SK-N-SH treated with all-trans-retinoic acid at 6 μM for 48 hours (cell line): ENCODE measurements around the gene BIN1.

ENCODE experiments used
- ATAC-seq: fragments of 200-7000 bp; cut with Tn5 transposase; 3 replicates; pipeline ENCODE4 v1.9.1; 2020; ENCODE audit warnings: mild to moderate bottlenecking, moderate library complexity
- ARNTL ChIP-seq: fragments of 450-650 bp; formaldehyde crosslinking; IDR thresholded peaks from 2 replicates; pipeline ENCODE4 v1.5.0; 2020; ENCODE audit warnings: low read depth, mild to moderate bottlenecking, moderate library complexity, borderline replicate concordance
- BACH2 ChIP-seq: fragments of 250-450 bp; sonication (Bioruptor Pico); IDR thresholded peaks from 2 replicates; pipeline ENCODE4 v1.9.0; 2021; ENCODE audit warnings: mild to moderate bottlenecking, borderline replicate concordance
- CSDC2 ChIP-seq: fragments of 250-450 bp; sonication (Bioruptor Pico); IDR thresholded peaks from 2 replicates; pipeline ENCODE4 v1.5.0; 2020; ENCODE audit warnings: mild to moderate bottlenecking, moderate library complexity
- OSR1 ChIP-seq: fragments of 250-450 bp; sonication (Bioruptor Pico); IDR thresholded peaks from 2 replicates; pipeline ENCODE4 v1.8.0; 2022; ENCODE audit warnings: moderate library complexity, mild to moderate bottlenecking, inconsistent platforms
- PPARA ChIP-seq: fragments of 250-450 bp; sonication (Bioruptor Pico); IDR thresholded peaks from 2 replicates; pipeline ENCODE4 v1.5.0; 2020; ENCODE audit warnings: mild to moderate bottlenecking, borderline replicate concordance
- RARB ChIP-seq: fragments of 250-450 bp; sonication (Bioruptor Pico); IDR thresholded peaks from 2 replicates; pipeline ENCODE4 v1.8.0; 2021; ENCODE audit warnings: mild to moderate bottlenecking, moderate library complexity
- SNAI2 ChIP-seq: fragments of 250-450 bp; sonication (Bioruptor Pico); IDR thresholded peaks from 2 replicates; pipeline ENCODE4 v1.5.0; 2020; ENCODE audit warnings: mild to moderate bottlenecking, moderate library complexity
- TCF4 ChIP-seq: fragments of 250-450 bp; sonication (Bioruptor Pico); IDR thresholded peaks from 2 replicates; pipeline ENCODE4 v1.8.0; 2021; ENCODE audit warnings: mild to moderate bottlenecking, moderate library complexity, borderline replicate concordance
- TOX ChIP-seq: fragments of 250-450 bp; sonication (Bioruptor Pico); IDR thresholded peaks from 2 replicates; pipeline ENCODE4 v1.8.0; 2021; ENCODE audit warnings: mild to moderate bottlenecking, moderate library complexity, borderline replicate concordance
- TSHZ2 ChIP-seq: fragments of 250-450 bp; sonication (Bioruptor Pico); IDR thresholded peaks from 2 replicates; pipeline ENCODE4 v1.5.0; 2020; ENCODE audit warnings: mild to moderate bottlenecking, moderate library complexity
- ZC3H10 ChIP-seq: fragments of 250-450 bp; sonication (Bioruptor Pico); IDR thresholded peaks from 2 replicates; pipeline ENCODE4 v1.5.1; 2021; ENCODE audit warnings: mild to moderate bottlenecking, moderate library complexity
- ZFP3 ChIP-seq: fragments of 250-450 bp; sonication (Bioruptor Pico); IDR thresholded peaks from 2 replicates; pipeline ENCODE4 v1.5.0; 2020; ENCODE audit warnings: mild to moderate bottlenecking, moderate library complexity
- ZNF565 ChIP-seq: fragments of 450-650 bp; formaldehyde crosslinking; conservative IDR thresholded peaks from 2 replicates; pipeline ENCODE4 v1.5.0; 2020; ENCODE audit warnings: low read depth, mild to moderate bottlenecking, moderate library complexity
- ZNF70 ChIP-seq: fragments of 450-650 bp; formaldehyde crosslinking; IDR thresholded peaks from 2 replicates; pipeline ENCODE4 v1.5.0; 2020; ENCODE audit warnings: mild to moderate bottlenecking, moderate library complexity
- ZNF8 ChIP-seq: fragments of 450-650 bp; formaldehyde crosslinking; IDR thresholded peaks from 2 replicates; pipeline ENCODE4 v1.5.0; 2020; ENCODE audit warnings: mild to moderate bottlenecking, moderate library complexity
- TF ChIP-seq, protein P1 (sequence below): fragments of 250-450 bp; sonication (Bioruptor Pico); IDR thresholded peaks from 2 replicates; pipeline ENCODE4 v1.5.1; 2020; ENCODE audit warnings: low read depth, mild to moderate bottlenecking, moderate library complexity
- TF ChIP-seq, protein P2 (sequence below): fragments of 250-450 bp; sonication (Bioruptor Pico); IDR thresholded peaks from 2 replicates; pipeline ENCODE4 v1.8.0; 2020; ENCODE audit warnings: mild to moderate bottlenecking, moderate library complexity, borderline replicate concordance
- TF ChIP-seq, protein P3 (sequence below): fragments of 250-450 bp; sonication (Bioruptor Pico); IDR thresholded peaks from 2 replicates; pipeline ENCODE4 v1.5.1; 2021; ENCODE audit warnings: mild to moderate bottlenecking, moderate library complexity
- TF ChIP-seq, protein P4 (sequence below): fragments of 250-450 bp; sonication (Bioruptor Pico); IDR thresholded peaks from 2 replicates; pipeline ENCODE4 v1.8.0; 2021; ENCODE audit warnings: low read depth, mild to moderate bottlenecking, moderate library complexity, borderline replicate concordance

The BIN1 gene

GRCh38 chr2:127054996-127055785 lies 51.8 kb downstream of the BIN1 start:
- TF ChIP-seq ZC3H10 (CRISPR knock-in tag) (no peak), CSDC2 (CRISPR knock-in tag) (no peak), ZNF70 (CRISPR knock-in tag) (no peak), ZFP3 (CRISPR knock-in tag) (no peak)
- TF ChIP-seq, protein P1, sequence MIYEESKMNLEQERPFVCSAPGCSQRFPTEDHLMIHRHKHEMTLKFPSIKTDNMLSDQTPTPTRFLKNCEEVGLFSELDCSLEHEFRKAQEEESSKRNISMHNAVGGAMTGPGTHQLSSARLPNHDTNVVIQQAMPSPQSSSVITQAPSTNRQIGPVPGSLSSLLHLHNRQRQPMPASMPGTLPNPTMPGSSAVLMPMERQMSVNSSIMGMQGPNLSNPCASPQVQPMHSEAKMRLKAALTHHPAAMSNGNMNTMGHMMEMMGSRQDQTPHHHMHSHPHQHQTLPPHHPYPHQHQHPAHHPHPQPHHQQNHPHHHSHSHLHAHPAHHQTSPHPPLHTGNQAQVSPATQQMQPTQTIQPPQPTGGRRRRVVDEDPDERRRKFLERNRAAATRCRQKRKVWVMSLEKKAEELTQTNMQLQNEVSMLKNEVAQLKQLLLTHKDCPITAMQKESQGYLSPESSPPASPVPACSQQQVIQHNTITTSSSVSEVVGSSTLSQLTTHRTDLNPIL (CRISPR knock-in tag), result no peak
- TF ChIP-seq, protein P2, sequence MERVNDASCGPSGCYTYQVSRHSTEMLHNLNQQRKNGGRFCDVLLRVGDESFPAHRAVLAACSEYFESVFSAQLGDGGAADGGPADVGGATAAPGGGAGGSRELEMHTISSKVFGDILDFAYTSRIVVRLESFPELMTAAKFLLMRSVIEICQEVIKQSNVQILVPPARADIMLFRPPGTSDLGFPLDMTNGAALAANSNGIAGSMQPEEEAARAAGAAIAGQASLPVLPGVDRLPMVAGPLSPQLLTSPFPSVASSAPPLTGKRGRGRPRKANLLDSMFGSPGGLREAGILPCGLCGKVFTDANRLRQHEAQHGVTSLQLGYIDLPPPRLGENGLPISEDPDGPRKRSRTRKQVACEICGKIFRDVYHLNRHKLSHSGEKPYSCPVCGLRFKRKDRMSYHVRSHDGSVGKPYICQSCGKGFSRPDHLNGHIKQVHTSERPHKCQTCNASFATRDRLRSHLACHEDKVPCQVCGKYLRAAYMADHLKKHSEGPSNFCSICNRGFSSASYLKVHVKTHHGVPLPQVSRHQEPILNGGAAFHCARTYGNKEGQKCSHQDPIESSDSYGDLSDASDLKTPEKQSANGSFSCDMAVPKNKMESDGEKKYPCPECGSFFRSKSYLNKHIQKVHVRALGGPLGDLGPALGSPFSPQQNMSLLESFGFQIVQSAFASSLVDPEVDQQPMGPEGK (CRISPR knock-in tag), result no peak
- no peak for ATAC-seq

- ATAC-seq, result no peak
- TF ChIP-seq, protein P3, sequence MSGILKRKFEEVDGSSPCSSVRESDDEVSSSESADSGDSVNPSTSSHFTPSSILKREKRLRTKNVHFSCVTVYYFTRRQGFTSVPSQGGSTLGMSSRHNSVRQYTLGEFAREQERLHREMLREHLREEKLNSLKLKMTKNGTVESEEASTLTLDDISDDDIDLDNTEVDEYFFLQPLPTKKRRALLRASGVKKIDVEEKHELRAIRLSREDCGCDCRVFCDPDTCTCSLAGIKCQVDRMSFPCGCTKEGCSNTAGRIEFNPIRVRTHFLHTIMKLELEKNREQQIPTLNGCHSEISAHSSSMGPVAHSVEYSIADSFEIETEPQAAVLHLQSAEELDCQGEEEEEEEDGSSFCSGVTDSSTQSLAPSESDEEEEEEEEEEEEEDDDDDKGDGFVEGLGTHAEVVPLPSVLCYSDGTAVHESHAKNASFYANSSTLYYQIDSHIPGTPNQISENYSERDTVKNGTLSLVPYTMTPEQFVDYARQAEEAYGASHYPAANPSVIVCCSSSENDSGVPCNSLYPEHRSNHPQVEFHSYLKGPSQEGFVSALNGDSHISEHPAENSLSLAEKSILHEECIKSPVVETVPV (CRISPR knock-in tag), result no peak
- TF ChIP-seq ZC3H10 (CRISPR knock-in tag), result no peak
Observed at GRCh38 chr2:127054604-127054930, 52.4 kb downstream of the BIN1 start.

DNA sequence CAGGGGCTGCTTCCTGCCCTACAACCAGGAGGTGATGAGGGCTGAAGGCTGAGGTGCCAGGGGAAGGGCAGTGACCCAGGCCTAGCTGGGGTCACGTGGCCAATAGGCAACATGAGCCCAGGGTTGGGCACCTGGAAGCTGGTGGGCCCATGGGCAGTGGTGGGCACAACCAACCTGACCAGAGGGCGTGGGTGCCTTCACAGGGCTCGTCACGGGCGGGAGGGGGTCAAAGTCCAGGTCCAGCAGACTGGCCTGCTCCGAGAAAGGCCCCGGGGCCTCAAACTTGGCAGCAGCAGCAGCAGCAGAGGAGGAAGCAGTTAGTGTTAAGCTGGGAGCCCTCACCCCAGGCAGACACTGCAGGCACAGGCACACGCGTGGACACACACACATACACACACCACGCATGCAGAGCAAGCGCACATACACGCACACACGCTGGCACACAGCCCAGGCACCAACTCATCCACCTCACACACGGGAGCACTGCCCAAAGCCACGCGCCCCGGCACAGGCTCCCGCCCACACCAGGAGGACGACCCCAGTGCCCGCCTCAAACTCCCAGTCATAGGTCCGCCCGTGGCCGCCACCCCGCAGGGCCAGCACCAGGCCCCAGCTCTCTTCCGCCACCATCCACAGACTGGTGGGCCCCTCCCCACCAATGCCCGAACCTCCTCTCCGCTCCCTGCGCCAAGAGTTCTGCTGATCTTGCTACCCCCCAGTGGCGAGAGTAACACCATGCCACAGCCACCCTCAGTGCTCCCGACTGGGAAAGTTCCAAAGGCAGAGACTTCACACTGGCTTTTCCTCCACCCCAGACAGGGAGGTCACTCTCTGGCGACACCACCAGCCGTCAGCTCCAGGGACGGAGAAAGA lies 53.0 kb downstream of the BIN1 start:
- TF ChIP-seq ZFP3 (CRISPR knock-in tag) (no peak), TOX (CRISPR knock-in tag) (no peak), ZNF8 (no peak), TSHZ2 (CRISPR knock-in tag) (no peak), PPARA (CRISPR knock-in tag) (no peak), OSR1 (CRISPR knock-in tag) (no peak), BACH2 (CRISPR knock-in tag) (no peak), ZC3H10 (CRISPR knock-in tag) (no peak), SNAI2 (no peak)
- no peak for ATAC-seq

DNA sequence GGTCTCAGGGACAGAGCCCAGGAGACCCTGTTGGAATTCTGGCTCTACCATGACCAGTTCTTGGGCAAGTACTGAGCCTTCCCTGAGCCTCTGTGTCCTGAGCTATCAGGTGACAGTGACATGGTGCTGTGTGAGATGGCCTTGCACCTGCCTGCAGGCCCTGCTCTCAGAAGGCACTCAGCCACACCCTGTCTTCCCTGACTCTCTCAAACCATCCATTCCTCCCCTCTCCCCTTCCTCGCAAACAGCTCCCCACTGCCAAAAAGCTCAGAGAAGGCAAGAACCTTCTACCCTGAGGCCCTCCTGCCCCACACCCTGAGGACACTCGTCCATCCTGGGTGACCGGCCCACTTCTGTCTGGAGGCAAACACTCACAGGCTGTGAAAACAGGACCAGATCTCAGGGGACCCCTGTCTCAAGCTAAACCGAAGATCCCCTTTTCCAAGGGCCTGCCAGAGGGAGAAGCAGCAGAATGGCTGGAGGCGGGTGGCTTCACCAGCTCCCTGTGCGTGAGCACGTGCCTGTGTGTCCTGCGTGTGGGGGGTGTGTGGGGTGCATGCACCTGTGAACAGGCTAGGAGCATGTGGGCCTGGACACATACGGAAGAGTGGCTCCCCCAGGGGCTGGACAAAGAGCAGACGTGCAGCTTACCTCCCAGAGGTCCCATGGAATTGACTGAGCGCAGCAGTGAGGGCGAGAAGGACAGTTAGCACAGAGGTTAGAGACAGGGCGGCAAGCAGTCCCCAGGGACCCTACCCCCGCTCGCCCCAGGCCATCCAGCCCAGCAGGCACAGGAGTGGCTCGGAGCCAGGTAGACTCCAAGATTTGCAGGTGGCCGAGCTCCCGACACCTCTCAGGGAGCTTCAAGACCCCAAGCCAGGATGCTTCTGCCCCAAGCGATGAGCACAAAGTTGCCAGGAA lies 53.9 kb downstream of the BIN1 start:
- no peak for ATAC-seq

More for the DNA sequence above, 53.9 kb downstream of the BIN1 start:
- TF ChIP-seq, protein P1 (CRISPR knock-in tag), result no peak
- TF ChIP-seq RARB (CRISPR knock-in tag) (no peak), TCF4 (CRISPR knock-in tag) (no peak), BACH2 (CRISPR knock-in tag) (no peak), ARNTL (CRISPR knock-in tag) (no peak), ZNF565 (CRISPR knock-in tag) (no peak), ZFP3 (CRISPR knock-in tag) (no peak)
- TF ChIP-seq, protein P4, sequence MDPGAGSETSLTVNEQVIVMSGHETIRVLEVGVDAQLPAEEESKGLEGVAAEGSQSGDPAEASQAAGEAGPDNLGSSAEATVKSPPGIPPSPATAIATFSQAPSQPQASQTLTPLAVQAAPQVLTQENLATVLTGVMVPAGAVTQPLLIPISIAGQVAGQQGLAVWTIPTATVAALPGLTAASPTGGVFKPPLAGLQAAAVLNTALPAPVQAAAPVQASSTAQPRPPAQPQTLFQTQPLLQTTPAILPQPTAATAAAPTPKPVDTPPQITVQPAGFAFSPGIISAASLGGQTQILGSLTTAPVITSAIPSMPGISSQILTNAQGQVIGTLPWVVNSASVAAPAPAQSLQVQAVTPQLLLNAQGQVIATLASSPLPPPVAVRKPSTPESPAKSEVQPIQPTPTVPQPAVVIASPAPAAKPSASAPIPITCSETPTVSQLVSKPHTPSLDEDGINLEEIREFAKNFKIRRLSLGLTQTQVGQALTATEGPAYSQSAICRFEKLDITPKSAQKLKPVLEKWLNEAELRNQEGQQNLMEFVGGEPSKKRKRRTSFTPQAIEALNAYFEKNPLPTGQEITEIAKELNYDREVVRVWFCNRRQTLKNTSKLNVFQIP (CRISPR knock-in tag), result no peak
- TF ChIP-seq, protein P2 (CRISPR knock-in tag), result no peak
